HepG2 (cell line): ENCODE data around the gene REEP6. TPM values are rescaled to one million over a fixed set of nuclear protein-coding genes. Genes with fewer than 3 reads are reported as not detected.

Source experiments
- FOXC1 ChIP-seq: sonication (generic); formaldehyde crosslinking; IDR thresholded peaks from 2 replicates; pipeline ENCODE4 v1.8.0; 2022; ENCODE audit warnings: mild to moderate bottlenecking, missing genetic modification reagents, borderline replicate concordance
- HMGA1 ChIP-seq: sonication (generic); formaldehyde crosslinking; conservative IDR thresholded peaks from 2 replicates; pipeline ENCODE4 v1.4.0; 2020; ENCODE audit warnings: missing genetic modification reagents
- ISL2 ChIP-seq: sonication (generic); formaldehyde crosslinking; IDR thresholded peaks from 2 replicates; pipeline ENCODE4 v1.5.0; 2020; ENCODE audit warnings: missing genetic modification reagents
- KAT7 ChIP-seq: IDR thresholded peaks from 2 replicates; pipeline ENCODE4 v1.6.1; 2018; ENCODE audit warnings: borderline replicate concordance, missing compliant biosample characterization
- NAIF1 ChIP-seq: sonication (generic); formaldehyde crosslinking; IDR thresholded peaks from 2 replicates; pipeline ENCODE4 v1.5.0; 2020; ENCODE audit warnings: mild to moderate bottlenecking, missing genetic modification reagents, borderline replicate concordance
- NCOA1 ChIP-seq: sonication (generic); formaldehyde crosslinking; IDR thresholded peaks from 2 replicates; pipeline ENCODE4 v1.9.0; 2021; ENCODE audit warnings: missing genetic modification reagents
- SAP130 ChIP-seq: IDR thresholded peaks from 2 replicates; pipeline ENCODE4 v1.6.1; 2016; ENCODE audit warnings: low read depth
- TBX2 ChIP-seq: sonication (generic); formaldehyde crosslinking; IDR thresholded peaks from 2 replicates; pipeline ENCODE4 v1.5.0; 2020; ENCODE audit warnings: missing genetic modification reagents, mild to moderate bottlenecking, borderline replicate concordance
- XRCC5 ChIP-seq: fragments of 200-400 bp; formaldehyde crosslinking; optimal IDR thresholded peaks from 2 replicates; pipeline ENCODE3; 2017; ENCODE audit warnings: mild to moderate bottlenecking, low read length
- YEATS4 ChIP-seq: sonication (generic); formaldehyde crosslinking; IDR thresholded peaks from 2 replicates; pipeline ENCODE4 v1.4.0; 2020; ENCODE audit warnings: missing genetic modification reagents, borderline replicate concordance
- ZKSCAN5 ChIP-seq: sonication (generic); formaldehyde crosslinking; IDR thresholded peaks from 2 replicates; pipeline ENCODE4 v1.5.1; 2020; ENCODE audit warnings: mild to moderate bottlenecking, missing genetic modification reagents
- ZNF564 ChIP-seq: sonication (generic); formaldehyde crosslinking; IDR thresholded peaks from 2 replicates; pipeline ENCODE4 v1.8.1; 2023; ENCODE audit warnings: mild to moderate bottlenecking, missing genetic modification reagents
- ZNF709 ChIP-seq: sonication (generic); formaldehyde crosslinking; IDR thresholded peaks from 2 replicates; pipeline ENCODE4 v1.5.0; 2020; ENCODE audit warnings: mild to moderate bottlenecking, missing genetic modification reagents
- polyA plus RNA-seq, 8 experiments: library from polyadenylated mRNA; depleted of rRNA in 3 of 8; stranded (reverse) in 7 of 8; unstranded in 1 of 8; fragments of >200 nt; fragmentation: Illumina TruSeq in 4 of 8; extraction: Trizol in 4 of 8; gene quantifications; 2 replicates each; pipeline versions ENCODE4 v1.2.1 to v1.2.3, GENCODE V29; 2011 to 2016; ENCODE audit warnings: low read depth in 4 of 8, missing spikeins in 1 of 8, mixed read lengths in 1 of 8; ENCODE audit not compliant: insufficient read depth in 1 of 8
- total RNA-seq, 5 experiments: library from RNA; depleted of rRNA; stranded (reverse); fragments of >200 nt; fragmentation: Illumina TruSeq; extraction: Trizol; gene quantifications; 2 replicates each; pipeline ENCODE4 v1.2.3, GENCODE V29; 2016; ENCODE audit warnings: low read depth in 1 of 5
- TF ChIP-seq, protein P1 (sequence below): sonication (generic); formaldehyde crosslinking; IDR thresholded peaks from 2 replicates; pipeline ENCODE4 v1.8.1; 2023; ENCODE audit warnings: mild to moderate bottlenecking, inconsistent platforms, moderate library complexity, missing genetic modification reagents, borderline replicate concordance
- TF ChIP-seq, protein P2 (sequence below): IDR thresholded peaks from 2 replicates; pipeline ENCODE4 v1.4.0; 2020; ENCODE audit warnings: mild to moderate bottlenecking, missing genetic modification reagents
- TF ChIP-seq, protein P3 (sequence below): sonication (generic); formaldehyde crosslinking; IDR thresholded peaks from 2 replicates; pipeline ENCODE4 v1.4.0; 2020; ENCODE audit warnings: missing genetic modification reagents
- TF ChIP-seq, protein P4 (sequence below): sonication (generic); formaldehyde crosslinking; IDR thresholded peaks from 2 replicates; pipeline ENCODE4 v1.9.0; 2021; ENCODE audit warnings: missing genetic modification reagents, borderline replicate concordance

Gene REEP6
- total and polyA plus RNA-seq, 2 of the 13 experiments (the other 11 are each of a cell fraction or from before 2014, with no cell fraction given): 10.0 to 28.8 TPM

DNA sequence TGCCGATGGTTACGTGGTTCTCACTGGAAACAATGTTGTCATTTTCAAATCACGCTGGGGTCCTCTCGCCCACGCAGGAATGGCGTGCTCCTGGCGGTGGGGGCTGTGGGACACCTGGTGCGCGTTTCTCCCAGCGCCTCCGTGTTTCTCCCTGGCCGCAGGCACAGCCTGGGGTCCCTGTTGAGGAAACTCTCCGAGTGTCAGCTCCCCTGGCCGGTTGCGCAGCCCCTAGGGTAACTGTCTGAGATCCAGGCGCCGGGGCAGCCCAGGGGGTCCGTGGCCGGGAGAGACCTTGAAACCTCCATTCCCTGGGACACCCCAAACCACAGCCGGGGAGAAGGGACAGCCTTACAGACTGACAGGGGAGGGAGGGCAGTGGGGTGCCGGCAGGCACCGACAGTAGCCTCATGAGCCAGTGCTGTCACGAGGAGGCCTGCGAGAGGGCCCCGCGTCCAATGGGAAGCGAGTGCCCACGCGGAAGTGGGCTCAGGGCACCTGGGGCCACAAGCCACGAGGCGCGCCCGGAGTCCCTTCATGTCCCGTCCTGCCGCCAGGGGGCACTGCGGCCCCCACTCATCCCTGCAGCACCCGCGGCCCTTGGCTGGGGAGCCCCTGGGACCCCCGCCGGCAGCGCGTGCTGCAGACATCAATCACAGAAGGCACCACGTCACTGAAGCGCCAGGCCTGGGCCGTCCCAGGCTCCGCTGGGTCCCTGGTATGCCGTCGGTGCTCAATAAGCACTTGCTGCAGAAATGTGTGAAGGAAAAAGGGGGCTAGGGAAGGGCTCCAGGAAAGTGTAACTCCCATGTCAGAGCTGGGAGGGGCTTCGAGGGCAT is 12.3 kb downstream of the REEP6 start (continued):
- TF ChIP-seq ZKSCAN5 (CRISPR knock-in tag) (no peak), FOXC1 (CRISPR knock-in tag) (peak; percentile 36; the same call in 1 of the 2 replicates), NCOA1 (CRISPR knock-in tag) (0 out of 2 replicates have a peak, but pooled peaks have one; percentile 39), KAT7 (no peak), TBX2 (CRISPR knock-in tag) (peak; percentile 40; the same call in 1 of the 2 replicates), ZNF564 (CRISPR knock-in tag) (peak; percentile 70; the same call in 1 of the 2 replicates), NAIF1 (CRISPR knock-in tag) (no peak), SAP130 (CRISPR knock-in tag) (peak; percentile 49), YEATS4 (CRISPR knock-in tag) (peak; percentile 61), XRCC5 (peak; percentile 45), ZNF709 (CRISPR knock-in tag) (peak; percentile 57; the same call in 1 of the 2 replicates), ISL2 (CRISPR knock-in tag) (0 out of 2 replicates have a peak, but pooled peaks have one; percentile 38), HMGA1 (CRISPR knock-in tag) (no peak)
- TF ChIP-seq, protein P1, sequence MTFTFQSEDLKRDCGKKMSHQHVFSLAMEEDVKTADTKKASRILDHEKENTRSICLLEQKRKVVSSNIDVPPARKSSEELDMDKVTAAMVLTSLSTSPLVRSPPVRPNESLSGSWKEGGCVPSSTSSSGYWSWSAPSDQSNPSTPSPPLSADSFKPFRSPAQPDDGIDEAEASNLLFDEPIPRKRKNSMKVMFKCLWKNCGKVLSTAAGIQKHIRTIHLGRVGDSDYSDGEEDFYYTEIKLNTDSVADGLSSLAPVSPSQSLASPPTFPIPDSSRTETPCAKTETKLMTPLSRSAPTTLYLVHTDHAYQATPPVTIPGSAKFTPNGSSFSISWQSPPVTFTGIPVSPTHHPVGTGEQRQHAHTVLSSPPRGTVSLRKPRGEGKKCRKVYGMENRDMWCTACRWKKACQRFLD (CRISPR knock-in tag): no peak
- TF ChIP-seq, protein P2, sequence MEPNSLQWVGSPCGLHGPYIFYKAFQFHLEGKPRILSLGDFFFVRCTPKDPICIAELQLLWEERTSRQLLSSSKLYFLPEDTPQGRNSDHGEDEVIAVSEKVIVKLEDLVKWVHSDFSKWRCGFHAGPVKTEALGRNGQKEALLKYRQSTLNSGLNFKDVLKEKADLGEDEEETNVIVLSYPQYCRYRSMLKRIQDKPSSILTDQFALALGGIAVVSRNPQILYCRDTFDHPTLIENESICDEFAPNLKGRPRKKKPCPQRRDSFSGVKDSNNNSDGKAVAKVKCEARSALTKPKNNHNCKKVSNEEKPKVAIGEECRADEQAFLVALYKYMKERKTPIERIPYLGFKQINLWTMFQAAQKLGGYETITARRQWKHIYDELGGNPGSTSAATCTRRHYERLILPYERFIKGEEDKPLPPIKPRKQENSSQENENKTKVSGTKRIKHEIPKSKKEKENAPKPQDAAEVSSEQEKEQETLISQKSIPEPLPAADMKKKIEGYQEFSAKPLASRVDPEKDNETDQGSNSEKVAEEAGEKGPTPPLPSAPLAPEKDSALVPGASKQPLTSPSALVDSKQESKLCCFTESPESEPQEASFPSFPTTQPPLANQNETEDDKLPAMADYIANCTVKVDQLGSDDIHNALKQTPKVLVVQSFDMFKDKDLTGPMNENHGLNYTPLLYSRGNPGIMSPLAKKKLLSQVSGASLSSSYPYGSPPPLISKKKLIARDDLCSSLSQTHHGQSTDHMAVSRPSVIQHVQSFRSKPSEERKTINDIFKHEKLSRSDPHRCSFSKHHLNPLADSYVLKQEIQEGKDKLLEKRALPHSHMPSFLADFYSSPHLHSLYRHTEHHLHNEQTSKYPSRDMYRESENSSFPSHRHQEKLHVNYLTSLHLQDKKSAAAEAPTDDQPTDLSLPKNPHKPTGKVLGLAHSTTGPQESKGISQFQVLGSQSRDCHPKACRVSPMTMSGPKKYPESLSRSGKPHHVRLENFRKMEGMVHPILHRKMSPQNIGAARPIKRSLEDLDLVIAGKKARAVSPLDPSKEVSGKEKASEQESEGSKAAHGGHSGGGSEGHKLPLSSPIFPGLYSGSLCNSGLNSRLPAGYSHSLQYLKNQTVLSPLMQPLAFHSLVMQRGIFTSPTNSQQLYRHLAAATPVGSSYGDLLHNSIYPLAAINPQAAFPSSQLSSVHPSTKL (CRISPR knock-in tag): 0 out of 2 replicates have a peak, but pooled peaks have one; percentile 8
- TF ChIP-seq, protein P3, sequence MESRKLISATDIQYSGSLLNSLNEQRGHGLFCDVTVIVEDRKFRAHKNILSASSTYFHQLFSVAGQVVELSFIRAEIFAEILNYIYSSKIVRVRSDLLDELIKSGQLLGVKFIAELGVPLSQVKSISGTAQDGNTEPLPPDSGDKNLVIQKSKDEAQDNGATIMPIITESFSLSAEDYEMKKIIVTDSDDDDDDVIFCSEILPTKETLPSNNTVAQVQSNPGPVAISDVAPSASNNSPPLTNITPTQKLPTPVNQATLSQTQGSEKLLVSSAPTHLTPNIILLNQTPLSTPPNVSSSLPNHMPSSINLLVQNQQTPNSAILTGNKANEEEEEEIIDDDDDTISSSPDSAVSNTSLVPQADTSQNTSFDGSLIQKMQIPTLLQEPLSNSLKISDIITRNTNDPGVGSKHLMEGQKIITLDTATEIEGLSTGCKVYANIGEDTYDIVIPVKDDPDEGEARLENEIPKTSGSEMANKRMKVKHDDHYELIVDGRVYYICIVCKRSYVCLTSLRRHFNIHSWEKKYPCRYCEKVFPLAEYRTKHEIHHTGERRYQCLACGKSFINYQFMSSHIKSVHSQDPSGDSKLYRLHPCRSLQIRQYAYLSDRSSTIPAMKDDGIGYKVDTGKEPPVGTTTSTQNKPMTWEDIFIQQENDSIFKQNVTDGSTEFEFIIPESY (CRISPR knock-in tag): peak; percentile 72
- TF ChIP-seq, protein P4, sequence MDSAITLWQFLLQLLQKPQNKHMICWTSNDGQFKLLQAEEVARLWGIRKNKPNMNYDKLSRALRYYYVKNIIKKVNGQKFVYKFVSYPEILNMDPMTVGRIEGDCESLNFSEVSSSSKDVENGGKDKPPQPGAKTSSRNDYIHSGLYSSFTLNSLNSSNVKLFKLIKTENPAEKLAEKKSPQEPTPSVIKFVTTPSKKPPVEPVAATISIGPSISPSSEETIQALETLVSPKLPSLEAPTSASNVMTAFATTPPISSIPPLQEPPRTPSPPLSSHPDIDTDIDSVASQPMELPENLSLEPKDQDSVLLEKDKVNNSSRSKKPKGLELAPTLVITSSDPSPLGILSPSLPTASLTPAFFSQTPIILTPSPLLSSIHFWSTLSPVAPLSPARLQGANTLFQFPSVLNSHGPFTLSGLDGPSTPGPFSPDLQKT (CRISPR knock-in tag): no peak
